Kidney capillary endothelial cell (primary cell): ENCODE data around the gene POU2F1.
"Not testable (repeated sequence)": the region's sequence is repeated elsewhere in the genome, so short reads cannot be mapped to it uniquely, and the experiment has no call there.

Source experiments
- DNase-seq: peaks from one replicate; pipeline ENCODE4 v3.0.0-alpha.2; 2018; ENCODE audit warnings: low spot score

POU2F1 gene

DNA sequence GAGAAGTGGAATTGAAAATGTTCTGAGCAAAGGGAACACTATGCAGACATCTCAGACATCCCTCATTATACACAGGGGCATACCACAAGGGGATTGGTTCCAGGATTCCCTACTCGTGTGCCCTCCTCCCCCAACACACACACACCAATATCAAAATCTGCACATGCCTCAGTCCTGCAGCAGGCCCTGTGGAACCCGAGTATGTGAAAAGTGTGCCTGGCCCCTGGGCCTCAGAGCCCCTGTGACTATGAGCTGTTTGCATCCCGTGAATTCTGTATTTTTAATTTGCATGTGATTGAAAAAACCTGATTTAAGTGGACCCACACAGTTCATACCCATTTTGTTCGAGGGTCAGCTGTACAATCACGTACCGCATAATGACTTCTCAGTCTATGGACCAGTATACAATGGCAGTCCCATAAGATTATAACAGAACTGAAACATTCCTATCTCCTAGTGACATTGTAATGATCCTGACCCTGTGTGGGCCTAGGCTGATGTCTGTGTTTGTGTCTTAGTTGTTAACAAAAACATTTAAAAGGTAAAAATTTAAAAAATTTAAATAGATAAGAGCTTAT lies 11.3 kb downstream of the POU2F1 start:
- no peak for DNase-seq

DNA sequence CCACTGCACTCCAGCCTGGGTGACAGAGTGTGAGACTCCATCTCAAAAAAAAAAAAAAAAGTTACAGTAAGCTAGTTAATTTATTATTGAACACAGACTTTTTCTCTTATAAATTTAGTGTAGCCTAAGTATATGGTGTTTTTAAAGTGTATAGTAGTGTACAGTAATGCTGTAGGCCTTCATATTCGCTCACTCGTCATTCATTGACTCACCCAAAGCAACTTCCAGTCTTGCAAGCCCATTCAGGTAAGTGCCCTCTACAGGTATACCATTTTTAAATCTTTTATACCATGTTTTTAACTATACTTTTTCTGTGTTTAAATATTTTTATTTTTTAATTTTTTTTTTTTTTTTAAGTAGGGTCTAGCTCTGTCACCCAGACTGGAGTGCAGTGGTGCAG lies 12.1 kb downstream of the POU2F1 start:
- DNase-seq = no peak

GRCh38 chr1:167233373-167233772 lies 12.7 kb downstream of the POU2F1 start:
- DNase-seq = no peak

DNA sequence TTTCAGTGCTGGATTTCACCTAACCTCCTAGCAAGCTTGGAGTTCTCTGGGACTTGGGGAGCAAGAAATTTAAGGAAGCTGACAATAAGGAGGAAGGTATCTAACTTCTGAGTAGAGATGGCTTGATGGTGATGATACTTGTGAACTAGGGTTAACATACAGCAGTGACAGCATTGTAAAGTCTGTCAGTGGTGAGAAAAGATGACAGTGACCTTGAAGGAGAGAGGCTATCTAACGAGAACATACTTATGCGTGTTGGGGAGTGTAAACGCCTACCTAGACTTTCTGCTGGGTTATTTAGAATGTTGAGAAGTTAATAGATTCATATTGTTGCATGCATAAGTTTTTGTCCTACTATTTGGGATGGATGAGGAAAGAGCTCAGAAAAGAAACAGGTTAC lies 16.3 kb downstream of the POU2F1 start:
- no peak for DNase-seq

DNA sequence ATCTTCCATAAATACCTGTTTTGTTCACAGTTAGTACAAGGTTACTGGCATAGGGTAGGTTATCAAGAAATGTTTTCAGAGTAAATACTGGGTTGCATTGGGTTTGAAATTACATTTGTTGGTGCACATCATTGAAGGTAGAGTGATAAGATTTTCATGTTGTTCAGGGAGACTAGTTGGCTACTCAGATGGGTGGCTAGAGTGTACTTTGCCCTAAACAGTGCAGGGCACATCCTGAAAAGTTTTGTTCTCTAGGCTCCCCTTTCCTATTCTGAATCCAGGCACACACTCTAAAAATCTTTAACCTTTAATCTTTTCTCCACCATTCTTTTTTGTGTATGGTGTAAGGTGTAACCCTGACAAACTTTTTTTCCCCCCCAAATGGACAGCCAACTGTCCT lies 18.0 kb downstream of the POU2F1 start:
- no peak for DNase-seq

GRCh38 chr1:167239257-167239656 lies 18.6 kb downstream of the POU2F1 start:
- no peak for DNase-seq

DNA sequence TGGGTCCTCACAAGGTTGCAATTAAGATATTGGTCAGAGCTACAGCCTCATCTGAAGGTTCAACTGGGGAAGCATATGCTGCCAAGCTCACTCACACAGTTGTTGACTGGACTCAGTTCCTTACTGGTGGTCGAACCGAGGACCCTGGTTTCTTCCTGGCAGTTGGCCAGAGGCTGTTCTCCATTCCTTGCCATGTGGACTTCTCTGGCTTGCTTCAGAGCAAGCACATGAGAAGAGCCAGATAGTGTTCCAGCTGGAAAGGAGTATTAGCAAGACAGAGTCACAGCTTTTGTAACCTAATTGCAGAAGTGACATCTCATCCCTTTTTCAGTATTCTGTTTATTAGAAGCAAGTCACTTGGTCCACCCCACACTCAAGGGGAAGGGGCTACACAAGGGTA lies 23.6 kb downstream of the POU2F1 start:
- no peak for DNase-seq

GRCh38 chr1:167245168-167245567 lies 24.5 kb downstream of the POU2F1 start:
- DNase-seq = not testable (repeated sequence)

- no peak for DNase-seq
Observed at GRCh38 chr1:167246971-167247370, 26.3 kb downstream of the POU2F1 start.

- no peak for DNase-seq
Observed at GRCh38 chr1:167247754-167248153, 27.1 kb downstream of the POU2F1 start.

DNA sequence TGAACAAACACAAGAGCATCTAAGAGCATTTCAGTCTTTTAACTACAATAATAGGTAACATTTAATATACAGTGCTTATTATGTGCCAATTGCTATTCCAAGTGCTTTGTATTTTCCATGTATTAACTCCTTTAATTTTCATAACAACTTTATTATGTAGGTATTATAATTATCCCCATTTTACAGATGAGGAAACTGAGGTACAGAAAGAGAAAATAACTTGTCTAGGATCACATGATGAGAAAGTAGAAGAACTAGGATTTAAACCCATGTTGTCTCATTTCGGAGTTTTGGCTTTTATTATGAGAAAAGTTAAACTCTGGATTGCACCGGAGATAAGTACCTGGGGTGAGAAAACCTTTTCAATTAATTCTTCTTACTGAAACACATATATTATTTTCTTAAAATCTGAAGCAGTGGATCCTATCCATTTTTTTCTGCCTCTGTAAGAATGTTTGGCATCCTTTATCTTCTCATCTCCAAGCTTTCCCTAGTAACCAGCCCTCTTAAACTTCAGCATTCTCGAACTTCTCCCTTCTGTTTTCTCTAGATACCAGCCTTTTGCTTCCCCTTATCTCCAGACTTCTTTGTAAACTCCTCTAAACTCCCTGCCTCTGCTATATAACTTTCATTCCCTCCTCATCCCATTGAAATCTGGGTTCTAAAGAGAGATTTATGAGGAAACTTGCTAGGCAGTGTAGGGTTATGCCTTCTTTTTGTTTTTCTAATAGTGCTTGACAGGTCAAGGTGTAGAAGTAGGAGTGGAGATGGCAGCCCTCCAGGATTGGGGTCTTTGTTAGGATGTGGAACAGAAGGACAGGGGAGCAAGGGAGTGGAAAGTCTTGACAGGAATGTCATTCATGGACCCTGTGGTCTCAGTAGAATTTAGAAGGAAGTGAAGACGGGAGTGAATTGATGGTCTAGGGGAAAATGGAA lies 28.3 kb downstream of the POU2F1 start:
- DNase-seq = no peak

DNA sequence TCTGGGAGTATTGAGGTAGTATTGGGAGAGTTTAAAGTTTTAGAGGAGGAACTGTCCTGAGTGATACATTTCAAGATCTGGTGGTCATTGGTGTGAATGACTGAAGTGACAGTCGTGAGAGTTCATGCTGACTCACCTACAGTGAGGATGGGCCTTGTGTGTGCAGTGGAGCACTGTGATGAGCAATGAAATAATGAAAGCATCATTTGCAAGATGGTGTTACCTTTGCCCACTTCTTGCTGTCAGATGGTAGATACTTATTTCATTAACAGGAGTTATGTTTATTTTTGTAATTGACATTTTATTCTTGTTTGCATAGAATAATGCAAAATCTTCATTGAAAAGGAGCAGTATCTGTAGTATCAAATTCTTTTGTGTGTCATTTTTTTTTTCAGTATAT lies 29.0 kb downstream of the POU2F1 start:
- no peak for DNase-seq

DNA sequence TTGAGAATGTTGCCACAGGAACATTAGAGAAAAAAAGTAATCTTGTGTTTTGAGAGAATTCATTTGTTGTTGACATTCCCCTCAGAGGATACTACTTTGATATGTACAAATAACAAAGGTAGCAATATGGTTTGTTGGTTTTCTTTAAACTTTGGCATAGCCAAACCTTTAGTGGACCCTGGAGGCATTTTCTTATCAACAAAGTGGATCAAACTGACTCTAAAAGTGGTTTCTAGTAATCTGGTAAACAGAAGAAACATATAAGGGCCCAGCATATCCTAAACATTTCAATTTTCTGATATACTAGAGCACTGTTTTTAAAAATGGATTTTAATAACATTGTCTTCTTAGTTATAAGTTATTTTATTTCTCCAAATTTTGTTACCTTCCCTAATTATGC lies 29.8 kb downstream of the POU2F1 start:
- DNase-seq = no peak

DNA sequence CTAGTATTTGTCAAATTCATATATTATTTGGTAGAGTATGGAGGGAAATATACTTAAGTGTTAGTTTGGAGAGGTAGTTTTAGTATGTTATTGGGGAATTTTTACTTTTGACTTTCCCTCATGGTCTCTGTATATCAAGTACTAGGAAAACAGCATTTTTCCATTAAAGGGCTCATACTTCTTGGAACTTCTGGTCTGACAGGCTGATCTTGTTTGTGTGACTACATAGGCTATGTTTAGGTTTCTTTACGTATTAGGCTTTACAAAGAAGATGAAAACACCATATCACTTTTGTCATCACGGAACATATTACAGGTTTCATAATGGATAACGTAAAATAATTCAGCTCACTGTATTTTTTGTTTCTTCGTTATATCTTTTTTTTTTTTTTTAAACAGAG lies 30.8 kb downstream of the POU2F1 start:
- DNase-seq = no peak

GRCh38 chr1:167252986-167253385 lies 32.3 kb downstream of the POU2F1 start:
- DNase-seq = no peak

DNA sequence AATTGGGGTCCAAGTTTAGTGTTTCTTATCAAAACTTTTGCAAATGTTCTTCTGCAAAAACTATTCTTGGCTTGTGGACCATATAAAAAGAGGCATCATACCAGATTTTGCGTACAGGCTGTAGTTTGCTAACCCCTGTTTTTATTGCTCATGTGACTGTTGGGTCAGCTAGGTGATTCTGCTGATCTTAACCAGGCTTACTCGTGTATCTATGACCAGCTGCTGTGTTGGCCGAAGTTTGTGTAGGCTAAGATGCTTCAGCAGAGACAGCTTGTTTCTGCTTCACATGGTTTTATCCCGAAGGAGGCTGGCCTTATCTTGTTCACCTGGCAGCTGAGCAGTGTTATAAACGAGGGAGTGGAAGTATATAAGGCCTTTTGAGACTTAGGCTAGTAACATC lies 38.2 kb downstream of the POU2F1 start:
- DNase-seq = no peak

GRCh38 chr1:167262836-167263235 lies 42.1 kb downstream of the POU2F1 start:
- no peak for DNase-seq

GRCh38 chr1:167263344-167263743 lies 42.7 kb downstream of the POU2F1 start:
- DNase-seq = no peak

- peak; percentile 6 for DNase-seq
Observed at GRCh38 chr1:167263819-167264464, 43.3 kb downstream of the POU2F1 start.

- DNase-seq = no peak
Observed at GRCh38 chr1:167266965-167267364, 46.3 kb downstream of the POU2F1 start.

DNA sequence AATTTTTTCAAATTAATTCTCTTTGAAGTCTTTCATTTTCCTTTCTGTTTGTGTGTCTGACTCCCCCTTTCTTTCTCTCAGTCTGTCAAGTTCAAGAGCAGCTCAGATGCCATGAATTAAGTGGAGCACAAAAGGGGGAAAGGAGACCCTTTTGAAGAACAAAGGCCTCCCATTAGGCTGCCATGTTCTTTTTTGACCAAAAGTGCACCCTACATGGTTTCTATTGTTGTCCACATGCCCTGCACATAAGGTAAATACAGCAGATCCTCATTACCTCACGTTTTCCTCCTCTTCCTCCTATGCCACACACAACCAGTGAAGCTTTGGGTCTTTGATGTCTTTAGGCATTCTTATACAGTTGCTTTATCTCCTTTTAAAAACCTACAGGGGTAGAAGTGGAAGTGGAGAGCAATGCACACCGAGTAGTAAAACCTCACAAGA lies 47.7 kb downstream of the POU2F1 start:
- no peak for DNase-seq

GRCh38 chr1:167270349-167271092 lies 49.8 kb downstream of the POU2F1 start:
- no peak for DNase-seq
